H1 (cell line): ENCODE measurements around the gene SLX9. TPM values are rescaled to one million over a fixed set of nuclear protein-coding genes. Genes with fewer than 3 reads are reported as not detected.

Source experiments
- CBX8 ChIP-seq: fragments of 300-800, 300-1000 bp; sonication (generic); IDR thresholded peaks from 2 replicates; pipeline ENCODE4 v1.7.1; 2016; ENCODE audit warnings: low read depth, low read length, borderline replicate concordance
- GABPA ChIP-seq: IDR thresholded peaks from 2 replicates; pipeline ENCODE4 v1.6.1; 2011; ENCODE audit warnings: mild to moderate bottlenecking, low read length, moderate library complexity, borderline replicate concordance; ENCODE audit not compliant: insufficient read depth
- polyA plus RNA-seq, 7 experiments: library from polyadenylated mRNA; depleted of rRNA in 3 of 7; stranded (reverse) in 5 of 7; unstranded in 2 of 7; fragments of >200 nt in 5 of 7; fragments of 200-250 nt in 2 of 7; gene quantifications; 1 replicate in 5 of 7; 2 replicates in 1 of 7; 4 replicates in 1 of 7; pipeline versions ENCODE4 v1.2.1 to v1.2.3, GENCODE V29; 2011 to 2013; ENCODE audit warnings: missing spikeins in 2 of 7, mixed read lengths in 2 of 7
- total RNA-seq: library from RNA; stranded (reverse); fragmentation: NEBNext Ultra II Directional; extraction: Animal tissue kit (Norgen Biotek cat#: 25700); gene quantifications from 2 replicates; pipeline ENCODE4 v1.2.1, GENCODE V29; 2021

SLX9 gene
- total and polyA plus RNA-seq, 2 of the 8 experiments (the other 6 are each of a cell fraction or from before 2014, with no cell fraction given) = 17.7 to 57.3 TPM

DNA sequence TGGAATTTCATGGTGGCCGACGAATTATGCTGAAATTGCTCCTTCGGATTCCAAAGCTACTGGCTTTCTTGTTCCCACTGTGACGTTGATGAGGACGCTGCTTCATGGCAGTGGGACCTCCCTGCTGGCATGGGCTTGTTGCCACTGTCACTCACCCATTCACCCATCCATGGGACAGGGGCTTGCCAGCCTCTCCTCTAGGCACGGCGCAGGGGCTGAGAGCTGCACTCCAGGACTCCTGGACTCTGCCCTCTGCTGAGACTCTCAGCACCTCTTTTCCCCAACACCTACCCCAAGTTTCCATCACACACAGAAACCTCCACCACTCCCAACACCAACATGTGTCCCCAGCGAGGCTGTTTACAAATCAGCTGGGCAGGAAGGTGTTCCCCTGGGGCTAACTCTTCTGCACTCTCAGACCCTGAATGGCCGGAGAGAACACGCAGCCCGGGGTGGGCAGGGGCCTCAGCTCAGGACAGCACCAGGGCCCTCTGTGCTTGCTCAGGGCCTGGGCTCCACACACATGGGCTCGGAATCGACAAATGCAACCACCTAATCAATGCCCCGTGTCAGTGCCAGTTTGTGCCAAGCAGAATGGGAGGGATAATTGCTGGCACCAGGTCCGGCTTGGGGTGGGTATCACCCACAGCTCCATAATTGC, 22.3 kb upstream of the SLX9 start (continued):
- no peak for TF ChIP-seq GABPA
- no peak for TF ChIP-seq CBX8
